ENCODE measurements around the gene TUBGCP3. TPM values are rescaled to one million over a fixed set of nuclear protein-coding genes. Genes with fewer than 3 reads are reported as not detected.
A peak's percentile ranks its signal among the peaks of the same experiment; 100 is the strongest.

The TUBGCP3 gene
- polyA plus RNA-seq, 1 donor from 2014 or later, result 20.3 TPM

DNA sequence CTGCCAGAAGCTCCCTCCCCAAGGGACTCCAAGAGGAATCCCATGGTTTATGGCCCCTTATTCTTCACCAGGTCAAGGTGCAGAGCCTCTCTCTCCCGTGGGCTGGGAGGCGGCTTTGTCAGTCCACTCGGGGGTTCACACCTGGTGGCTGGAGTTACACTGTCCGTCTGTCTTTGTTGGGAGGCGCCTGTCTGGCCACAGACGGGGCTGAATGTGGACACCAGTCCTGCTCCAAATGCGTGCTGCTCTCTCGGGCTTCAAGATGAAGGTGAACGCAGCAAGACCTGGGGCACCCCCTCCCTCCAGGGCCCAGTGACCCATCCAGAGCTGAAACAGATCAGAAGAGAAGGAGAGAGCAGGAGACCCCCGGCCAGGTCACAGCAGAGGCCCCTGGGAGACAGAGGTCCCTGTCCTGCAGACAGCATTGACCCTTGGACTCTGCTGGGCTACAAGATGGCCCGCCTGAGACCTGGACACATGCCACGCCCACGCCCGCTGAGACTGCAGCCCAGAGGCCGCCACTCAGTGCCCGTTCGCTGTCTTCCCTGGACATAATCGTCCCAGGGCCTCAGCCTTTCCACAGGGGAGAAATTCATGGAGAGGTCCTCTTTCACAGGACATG, 29.9 kb upstream of the TUBGCP3 start:
- no peaks in the 10 kb centered on the region for H3F3A ChIP-seq (ENCODE audit: insufficient read depth, low read length, poor library complexity, severe bottlenecking)
- no peaks in the 10 kb centered on the region for H4K20me1 ChIP-seq (ENCODE audit: insufficient read depth)
- H3K27ac ChIP-seq (ENCODE audit: low read length), result no peak overlapping the region
- H3K9ac ChIP-seq (ENCODE audit: low read length), result no peak overlapping the region
- no peak overlapping the region for H3K4me2 ChIP-seq (ENCODE audit: low read length)
- no peaks in the 10 kb centered on the region for H3K27me3 ChIP-seq (ENCODE audit: insufficient read depth, low read depth, low read length)
- H3K36me3 ChIP-seq (ENCODE audit: insufficient read depth, low read length), result no peaks in the 10 kb centered on the region
- H3K9me3 ChIP-seq (ENCODE audit: low read length), result no peaks in the 10 kb centered on the region
- H3K79me2 ChIP-seq (replicated peaks; ENCODE audit: insufficient read depth, low read length), result no peaks in the 10 kb centered on the region
- no peak overlapping the region for H2AFZ ChIP-seq (ENCODE audit: low read depth, low read length)
- H3K4me3 ChIP-seq (ENCODE audit: low read length), result no peak overlapping the region
- H3K9me2 ChIP-seq (ENCODE audit: insufficient read depth, low read length), result no peaks in the 10 kb centered on the region
- TF ChIP-seq MXI1 (conservative IDR thresholded peaks at IDR 0.05; ENCODE audit: poor library complexity, severe bottlenecking) (no peak), EP300 (conservative IDR thresholded peaks at IDR 0.05; ENCODE audit: poor library complexity, severe bottlenecking) (no peak), POLR2AphosphoS5 (IDR thresholded peaks at IDR 0.05) (no peak), SMC3 (conservative IDR thresholded peaks at IDR 0.05; ENCODE audit: poor library complexity) (no peak), TAF1 (IDR thresholded peaks at IDR 0.05; ENCODE audit: low read depth) (no peak), EZH2 (IDR thresholded peaks at IDR 0.05; ENCODE audit: borderline replicate concordance, insufficient read depth, low read length, poor library complexity, severe bottlenecking) (no peak), RAD21 (conservative IDR thresholded peaks at IDR 0.05) (no peak)
- TF ChIP-seq, protein P1, sequence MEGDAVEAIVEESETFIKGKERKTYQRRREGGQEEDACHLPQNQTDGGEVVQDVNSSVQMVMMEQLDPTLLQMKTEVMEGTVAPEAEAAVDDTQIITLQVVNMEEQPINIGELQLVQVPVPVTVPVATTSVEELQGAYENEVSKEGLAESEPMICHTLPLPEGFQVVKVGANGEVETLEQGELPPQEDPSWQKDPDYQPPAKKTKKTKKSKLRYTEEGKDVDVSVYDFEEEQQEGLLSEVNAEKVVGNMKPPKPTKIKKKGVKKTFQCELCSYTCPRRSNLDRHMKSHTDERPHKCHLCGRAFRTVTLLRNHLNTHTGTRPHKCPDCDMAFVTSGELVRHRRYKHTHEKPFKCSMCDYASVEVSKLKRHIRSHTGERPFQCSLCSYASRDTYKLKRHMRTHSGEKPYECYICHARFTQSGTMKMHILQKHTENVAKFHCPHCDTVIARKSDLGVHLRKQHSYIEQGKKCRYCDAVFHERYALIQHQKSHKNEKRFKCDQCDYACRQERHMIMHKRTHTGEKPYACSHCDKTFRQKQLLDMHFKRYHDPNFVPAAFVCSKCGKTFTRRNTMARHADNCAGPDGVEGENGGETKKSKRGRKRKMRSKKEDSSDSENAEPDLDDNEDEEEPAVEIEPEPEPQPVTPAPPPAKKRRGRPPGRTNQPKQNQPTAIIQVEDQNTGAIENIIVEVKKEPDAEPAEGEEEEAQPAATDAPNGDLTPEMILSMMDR (IDR thresholded peaks at IDR 0.05; ENCODE audit: poor library complexity, severe bottlenecking), result no peak
- TF ChIP-seq, protein P2, sequence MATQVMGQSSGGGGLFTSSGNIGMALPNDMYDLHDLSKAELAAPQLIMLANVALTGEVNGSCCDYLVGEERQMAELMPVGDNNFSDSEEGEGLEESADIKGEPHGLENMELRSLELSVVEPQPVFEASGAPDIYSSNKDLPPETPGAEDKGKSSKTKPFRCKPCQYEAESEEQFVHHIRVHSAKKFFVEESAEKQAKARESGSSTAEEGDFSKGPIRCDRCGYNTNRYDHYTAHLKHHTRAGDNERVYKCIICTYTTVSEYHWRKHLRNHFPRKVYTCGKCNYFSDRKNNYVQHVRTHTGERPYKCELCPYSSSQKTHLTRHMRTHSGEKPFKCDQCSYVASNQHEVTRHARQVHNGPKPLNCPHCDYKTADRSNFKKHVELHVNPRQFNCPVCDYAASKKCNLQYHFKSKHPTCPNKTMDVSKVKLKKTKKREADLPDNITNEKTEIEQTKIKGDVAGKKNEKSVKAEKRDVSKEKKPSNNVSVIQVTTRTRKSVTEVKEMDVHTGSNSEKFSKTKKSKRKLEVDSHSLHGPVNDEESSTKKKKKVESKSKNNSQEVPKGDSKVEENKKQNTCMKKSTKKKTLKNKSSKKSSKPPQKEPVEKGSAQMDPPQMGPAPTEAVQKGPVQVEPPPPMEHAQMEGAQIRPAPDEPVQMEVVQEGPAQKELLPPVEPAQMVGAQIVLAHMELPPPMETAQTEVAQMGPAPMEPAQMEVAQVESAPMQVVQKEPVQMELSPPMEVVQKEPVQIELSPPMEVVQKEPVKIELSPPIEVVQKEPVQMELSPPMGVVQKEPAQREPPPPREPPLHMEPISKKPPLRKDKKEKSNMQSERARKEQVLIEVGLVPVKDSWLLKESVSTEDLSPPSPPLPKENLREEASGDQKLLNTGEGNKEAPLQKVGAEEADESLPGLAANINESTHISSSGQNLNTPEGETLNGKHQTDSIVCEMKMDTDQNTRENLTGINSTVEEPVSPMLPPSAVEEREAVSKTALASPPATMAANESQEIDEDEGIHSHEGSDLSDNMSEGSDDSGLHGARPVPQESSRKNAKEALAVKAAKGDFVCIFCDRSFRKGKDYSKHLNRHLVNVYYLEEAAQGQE (IDR thresholded peaks at IDR 0.05; ENCODE audit: borderline replicate concordance), result no peak

DNA sequence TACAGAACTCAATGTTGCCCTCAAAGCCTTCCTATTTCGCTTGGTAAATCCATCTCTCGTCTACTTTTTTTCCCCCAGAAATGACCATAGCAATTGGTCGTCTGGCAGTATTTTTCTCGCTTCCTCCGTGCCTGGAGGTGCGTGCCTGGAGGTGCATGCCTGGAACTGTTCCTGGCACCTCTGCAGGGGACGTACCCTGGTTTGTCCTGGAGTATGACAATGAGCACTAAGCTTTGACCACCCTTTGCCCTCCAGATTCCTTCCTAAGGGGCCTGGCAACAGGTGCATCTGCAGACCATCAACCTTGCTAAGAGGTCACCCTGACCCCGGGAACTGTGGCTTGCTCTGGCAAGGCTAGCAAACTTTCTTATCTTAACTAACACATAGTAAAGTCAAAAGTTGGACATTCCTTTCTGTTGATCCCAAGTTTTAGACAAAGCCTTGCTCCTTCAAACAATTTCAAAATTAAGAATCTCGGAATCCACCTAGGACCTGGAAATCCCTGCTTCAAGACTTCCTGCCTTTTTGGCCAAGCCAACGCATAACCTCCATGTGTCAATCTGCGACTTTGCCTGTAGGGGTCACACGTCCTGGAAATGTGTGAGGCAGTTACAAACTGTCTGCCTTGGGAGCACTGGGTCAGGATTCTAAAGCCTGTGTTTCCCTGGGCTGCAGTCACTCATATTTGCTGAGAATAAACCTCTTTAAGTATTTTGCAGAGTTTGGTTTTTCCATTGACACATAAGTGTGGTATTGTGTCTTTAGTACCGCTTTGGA, 28.8 kb upstream of the TUBGCP3 start:
- no peaks in the 10 kb centered on the region for H3K79me2 ChIP-seq (replicated peaks; ENCODE audit: insufficient read depth, low read length)
- H4K20me1 ChIP-seq (ENCODE audit: insufficient read depth), result no peaks in the 10 kb centered on the region
- H3K9ac ChIP-seq (ENCODE audit: low read length), result no peak overlapping the region
- H3K9me3 ChIP-seq (ENCODE audit: low read length), result no peaks in the 10 kb centered on the region
- H3K4me2 ChIP-seq (ENCODE audit: low read length), result no peak overlapping the region
- H3K27ac ChIP-seq (ENCODE audit: low read length), result no peak overlapping the region
- no peak overlapping the region for H2AFZ ChIP-seq (ENCODE audit: low read depth, low read length)
- H3K9me2 ChIP-seq (ENCODE audit: insufficient read depth, low read length), result no peaks in the 10 kb centered on the region
- H3K27me3 ChIP-seq (ENCODE audit: insufficient read depth, low read depth, low read length), result no peaks in the 10 kb centered on the region
- H3K4me3 ChIP-seq (ENCODE audit: low read length), result no peak overlapping the region
- no peaks in the 10 kb centered on the region for H3F3A ChIP-seq (ENCODE audit: insufficient read depth, low read length, poor library complexity, severe bottlenecking)
- TF ChIP-seq SMC3 (conservative IDR thresholded peaks at IDR 0.05; ENCODE audit: poor library complexity) (no peak), POLR2AphosphoS5 (IDR thresholded peaks at IDR 0.05) (no peak)
- TF ChIP-seq, protein P1 (IDR thresholded peaks at IDR 0.05; ENCODE audit: poor library complexity, severe bottlenecking), result peak; percentile 41
- TF ChIP-seq, protein P2 (IDR thresholded peaks at IDR 0.05; ENCODE audit: borderline replicate concordance), result no peak
- no peaks in the 10 kb centered on the region for H3K36me3 ChIP-seq (ENCODE audit: insufficient read depth, low read length)
